GM19372 (cell line): ENCODE results near the gene CD101.
"Not testable (repeated sequence)": the region's sequence is repeated elsewhere in the genome, so short reads cannot be mapped to it uniquely, and the experiment has no call there.

Experiments used
- ATAC-seq: cut with Tn5 transposase; IDR thresholded peaks from one replicate; pipeline ENCODE4 v1.9.1; 2021; ENCODE audit warnings: mild to moderate bottlenecking, low read depth, moderate library complexity; ENCODE audit not compliant: unreplicated experiment

CD101 gene

GRCh38 chr1:117001254-117001927, at the start of gene CD101:
CD101 (plus strand) TSS chr1:117001760; CDS start chr1:117001818, 58 bp downstream.
- peak; percentile 94 for ATAC-seq

GRCh38 chr1:116952738-116953275, 48.8 kb upstream of the CD101 start:
- no peak for ATAC-seq

GRCh38 chr1:116954440-116954839, 47.1 kb upstream of the CD101 start:
- ATAC-seq: no peak

GRCh38 chr1:116956378-116956777, 45.2 kb upstream of the CD101 start:
- no peak for ATAC-seq

GRCh38 chr1:116957646-116958045, 43.9 kb upstream of the CD101 start:
- ATAC-seq: no peak

- ATAC-seq: no peak
Observed at GRCh38 chr1:116958110-116958509, 43.5 kb upstream of the CD101 start.

GRCh38 chr1:116958977-116959376, 42.6 kb upstream of the CD101 start:
- ATAC-seq: no peak

- no peak for ATAC-seq
Observed at GRCh38 chr1:116961606-116962005, 40.0 kb upstream of the CD101 start.

GRCh38 chr1:116962987-116963639, 38.4 kb upstream of the CD101 start:
- no peak for ATAC-seq

GRCh38 chr1:116966791-116967190, 34.8 kb upstream of the CD101 start:
- ATAC-seq: no peak

- no peak for ATAC-seq
Observed at GRCh38 chr1:116968724-116969123, 32.8 kb upstream of the CD101 start.

- no peak for ATAC-seq
Observed at GRCh38 chr1:116971258-116971860, 30.2 kb upstream of the CD101 start.

GRCh38 chr1:116971965-116972673, 29.4 kb upstream of the CD101 start:
- no peak for ATAC-seq

GRCh38 chr1:116972674-116973030, 28.9 kb upstream of the CD101 start:
- ATAC-seq: no peak

- not testable (repeated sequence) for ATAC-seq
Observed at GRCh38 chr1:116980309-116980708, 21.3 kb upstream of the CD101 start.

- ATAC-seq: no peak
Observed at GRCh38 chr1:116981521-116982037, 20.0 kb upstream of the CD101 start.

GRCh38 chr1:116982319-116983004, 19.1 kb upstream of the CD101 start:
- no peak for ATAC-seq

- ATAC-seq: no peak
Observed at GRCh38 chr1:116983112-116983511, 18.4 kb upstream of the CD101 start.

GRCh38 chr1:116983678-116984077, 17.9 kb upstream of the CD101 start:
- ATAC-seq: no peak
